DMS 273 (cell line): ENCODE data around the gene CPLX4.
"Not testable (repeated sequence)": the region's sequence is repeated elsewhere in the genome, so short reads cannot be mapped to it uniquely, and the experiment has no call there.

Source experiments
- DNase-seq: peaks from one replicate; lab custom pipeline; 2025; ENCODE audit not compliant: unreplicated experiment; lab: John Stamatoyannopoulos, UW

Gene CPLX4

GRCh38 chr18:59271606-59272220 lies 46.7 kb downstream of the CPLX4 start:
- DNase-seq, result peak; percentile 11

GRCh38 chr18:59270689-59271257 lies 47.7 kb downstream of the CPLX4 start:
- peak; percentile 34 for DNase-seq

- no peak for DNase-seq
Measured at GRCh38 chr18:59269563-59270119, 48.8 kb downstream of the CPLX4 start.

GRCh38 chr18:59268721-59269562 lies 49.5 kb downstream of the CPLX4 start:
- DNase-seq, result peak; percentile 84

- DNase-seq, result no peak
Measured at GRCh38 chr18:59268127-59268720, 50.2 kb downstream of the CPLX4 start.

GRCh38 chr18:59267503-59268126 lies 50.8 kb downstream of the CPLX4 start:
- DNase-seq, result peak; percentile 70

GRCh38 chr18:59266886-59267502 lies 51.5 kb downstream of the CPLX4 start:
- peak; percentile 33 for DNase-seq

GRCh38 chr18:59266459-59266858 lies 52.0 kb downstream of the CPLX4 start:
- peak; percentile 22 for DNase-seq

GRCh38 chr18:59265974-59266369 lies 52.5 kb downstream of the CPLX4 start:
- DNase-seq, result peak; percentile 29

- DNase-seq, result peak; percentile 86
Measured at GRCh38 chr18:59265246-59265973, 53.0 kb downstream of the CPLX4 start.

GRCh38 chr18:59264651-59265245 lies 53.7 kb downstream of the CPLX4 start:
- peak; percentile 34 for DNase-seq

- no peak for DNase-seq
Measured at GRCh38 chr18:59264121-59264571, 54.3 kb downstream of the CPLX4 start.

- DNase-seq, result no peak
Measured at GRCh38 chr18:59263661-59264060, 54.8 kb downstream of the CPLX4 start.

- not testable (repeated sequence) for DNase-seq
Measured at GRCh38 chr18:59262243-59262642, 56.2 kb downstream of the CPLX4 start.

- not testable (repeated sequence) for DNase-seq
Measured at GRCh38 chr18:59261842-59262241, 56.6 kb downstream of the CPLX4 start.

GRCh38 chr18:59255491-59255890 lies 63.0 kb downstream of the CPLX4 start:
- not testable (repeated sequence) for DNase-seq

GRCh38 chr18:59249199-59249774 lies 69.2 kb downstream of the CPLX4 start:
- DNase-seq, result peak; percentile 85

- no peak for DNase-seq
Measured at GRCh38 chr18:59246796-59247195, 71.7 kb downstream of the CPLX4 start.
